ENCODE results near the gene OTOA. TPM values are rescaled to one million over a fixed set of nuclear protein-coding genes. Genes with fewer than 3 reads are reported as not detected.
"Not testable (repeated sequence)": the region's sequence is repeated elsewhere in the genome, so short reads cannot be mapped to it uniquely, and the experiment has no call there.

The OTOA gene
- polyA plus RNA-seq (2012; ENCODE audit: missing spikeins) = not detected

DNA sequence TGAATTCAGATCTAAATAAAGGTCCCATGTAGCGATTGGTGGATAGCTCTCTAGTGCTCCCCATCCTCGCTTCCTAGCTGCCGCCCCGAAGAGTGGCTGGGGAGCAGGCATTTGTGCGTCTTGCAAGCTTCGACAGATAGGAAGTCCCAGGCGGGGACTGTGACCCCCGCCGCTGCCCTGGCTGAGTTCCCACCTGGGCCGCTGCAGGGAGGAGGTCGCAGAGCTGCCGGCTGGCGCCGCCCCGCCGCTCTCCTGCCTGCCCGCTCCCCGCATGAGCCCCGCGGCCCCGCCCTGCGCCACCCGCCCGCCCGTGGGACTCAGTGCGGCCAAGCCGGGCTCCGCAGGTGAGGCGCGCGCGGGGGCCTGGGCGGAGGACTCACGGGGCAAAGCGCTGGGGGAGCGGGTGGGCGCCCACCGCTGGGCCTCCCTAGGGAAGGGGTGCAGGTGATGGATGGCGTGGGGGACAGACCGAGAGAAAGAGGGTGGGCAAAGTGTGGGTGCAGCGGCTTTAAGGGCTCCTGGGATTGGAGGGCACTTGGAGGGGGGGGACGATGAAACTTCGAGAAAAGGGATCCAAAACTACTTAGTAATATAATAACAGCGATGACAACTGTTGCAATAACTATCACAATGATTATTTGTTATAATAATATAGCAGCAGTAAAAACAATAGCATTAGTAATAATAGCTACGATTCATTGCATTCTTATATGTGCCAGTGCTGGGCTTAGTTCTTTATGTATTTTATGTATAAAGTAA lies at the start of gene OTOA:
TSS of gene OTOA (plus strand) at position 80 of the 759 bp plus-strand sequence. CDS start 14,547 bp downstream, outside the sequence.
- FAIRE-seq = no peak

DNA sequence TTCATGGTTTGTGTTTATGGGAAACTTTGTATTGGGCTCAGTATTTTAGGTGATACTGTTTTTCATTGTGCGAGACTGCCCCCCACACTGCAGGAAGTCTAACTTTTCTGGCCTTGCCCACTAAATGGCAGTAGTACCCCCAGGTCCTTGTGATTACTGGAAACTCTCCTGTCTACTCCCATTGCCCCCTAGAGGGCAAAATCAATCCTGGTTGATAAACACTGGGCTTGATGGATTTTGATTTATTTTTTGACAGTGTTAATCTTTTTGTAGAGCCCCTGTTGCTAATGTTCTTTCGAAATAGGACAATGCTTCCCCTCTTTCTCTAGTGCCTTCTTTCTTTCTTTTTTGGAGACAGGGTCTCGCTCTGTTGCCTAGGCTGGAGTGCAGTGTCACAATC lies 48.9 kb upstream of the OTOA start:
- no peak for FAIRE-seq
- DNase-seq (ENCODE audit: insufficient read length) = no peak
- TF ChIP-seq POLR2AphosphoS5 (IDR thresholded peaks at IDR 0.05; ENCODE audit: low read depth, low read length) = no peak

More for the DNA sequence above, at the start of gene OTOA:
- no peak for DNase-seq (ENCODE audit: insufficient read length)
- no peak for TF ChIP-seq POLR2A (IDR thresholded peaks at IDR 0.05; ENCODE audit: low read depth, low read length)
- TF ChIP-seq TAF1 (IDR thresholded peaks at IDR 0.05; ENCODE audit: borderline replicate concordance, low read depth, low read length) = no peak
- no peak for TF ChIP-seq POLR2AphosphoS5 (IDR thresholded peaks at IDR 0.05; ENCODE audit: low read depth, low read length)

DNA sequence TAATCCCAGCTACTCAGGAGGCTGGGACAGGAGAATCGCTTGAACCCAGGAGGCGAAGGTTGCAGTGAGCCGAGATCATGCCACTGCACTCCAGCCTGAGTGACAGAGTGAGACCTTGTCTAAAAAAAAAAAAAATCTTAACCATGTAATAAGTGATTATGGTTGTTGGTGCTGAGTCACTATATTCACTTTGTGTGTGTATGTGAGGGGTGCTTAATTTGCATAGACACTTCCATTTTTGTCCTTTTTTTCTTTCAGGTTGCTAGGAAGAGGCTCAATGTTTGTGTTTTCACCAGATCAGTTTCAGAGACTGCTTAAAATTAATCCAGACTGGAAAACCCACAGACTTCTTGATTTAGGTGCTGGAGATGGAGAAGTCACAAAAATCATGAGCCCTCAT lies 46.2 kb upstream of the OTOA start:
- DNase-seq (ENCODE audit: insufficient read length) (no peak), FAIRE-seq (no peak)
- TF ChIP-seq POLR2AphosphoS5 (IDR thresholded peaks at IDR 0.05; ENCODE audit: low read depth, low read length) (no peak), TAF1 (IDR thresholded peaks at IDR 0.05; ENCODE audit: borderline replicate concordance, low read depth, low read length) (no peak), POLR2A (IDR thresholded peaks at IDR 0.05; ENCODE audit: low read depth, low read length) (no peak)

DNA sequence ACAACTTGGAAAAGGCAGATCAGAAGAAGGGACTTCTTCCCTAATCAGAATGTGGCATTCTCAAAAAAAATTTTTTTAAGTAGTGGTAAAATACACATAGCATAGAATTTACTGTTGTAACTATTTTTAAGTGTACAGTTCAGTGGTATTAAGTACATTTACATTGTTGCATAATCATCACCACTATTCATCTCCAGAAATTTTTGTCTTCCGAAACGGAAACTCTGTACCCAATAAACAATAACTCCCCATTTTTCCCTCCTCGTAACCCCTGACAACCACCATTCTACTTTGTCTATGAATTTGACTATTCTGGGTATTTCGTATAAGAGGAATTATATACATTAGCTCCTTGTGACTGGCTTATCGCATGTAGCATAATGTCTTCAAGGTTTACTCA lies 45.5 kb upstream of the OTOA start:
- DNase-seq (ENCODE audit: insufficient read length) (no peak), FAIRE-seq (no peak)
- TF ChIP-seq POLR2A (IDR thresholded peaks at IDR 0.05; ENCODE audit: low read depth, low read length) = no peak
- no peak for TF ChIP-seq TAF1 (IDR thresholded peaks at IDR 0.05; ENCODE audit: borderline replicate concordance, low read depth, low read length)

DNA sequence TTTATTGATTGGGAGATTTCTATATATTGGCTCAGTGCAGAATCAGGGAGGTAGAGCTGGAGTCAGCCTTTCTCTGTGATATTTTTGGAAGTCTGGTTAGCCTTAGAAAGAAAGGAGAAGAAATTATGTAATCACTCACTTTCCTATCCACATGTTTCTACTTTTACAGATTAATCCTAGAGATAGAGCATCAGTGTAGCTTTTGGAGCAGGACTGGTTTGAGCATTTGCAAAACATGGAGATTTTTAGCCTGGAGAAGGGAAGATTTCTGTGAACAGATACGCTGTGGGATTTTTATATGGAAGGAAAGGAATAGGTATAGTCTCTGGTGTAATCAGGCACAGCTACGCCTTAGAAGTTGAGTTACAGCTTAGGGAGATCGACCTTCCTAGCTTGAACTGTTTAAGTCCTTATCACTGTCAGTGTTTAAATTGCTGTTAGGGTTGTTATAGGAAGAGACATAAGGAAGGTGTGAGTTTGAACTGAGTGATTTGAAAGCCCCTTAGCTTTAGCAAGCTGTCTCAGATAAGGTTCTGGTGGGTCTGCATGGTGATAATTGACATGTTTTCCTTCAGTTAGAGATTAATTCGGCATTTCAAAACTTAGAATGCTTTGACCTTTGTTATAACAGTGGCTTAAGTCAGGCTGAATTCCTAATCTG lies 43.9 kb upstream of the OTOA start:
- no peak for DNase-seq (ENCODE audit: insufficient read length)
- TF ChIP-seq TAF1 (IDR thresholded peaks at IDR 0.05; ENCODE audit: borderline replicate concordance, low read depth, low read length) = no peak
- no peak for TF ChIP-seq POLR2AphosphoS5 (IDR thresholded peaks at IDR 0.05; ENCODE audit: low read depth, low read length)
- no peak for TF ChIP-seq POLR2A (IDR thresholded peaks at IDR 0.05; ENCODE audit: low read depth, low read length)
- no peak for FAIRE-seq

DNA sequence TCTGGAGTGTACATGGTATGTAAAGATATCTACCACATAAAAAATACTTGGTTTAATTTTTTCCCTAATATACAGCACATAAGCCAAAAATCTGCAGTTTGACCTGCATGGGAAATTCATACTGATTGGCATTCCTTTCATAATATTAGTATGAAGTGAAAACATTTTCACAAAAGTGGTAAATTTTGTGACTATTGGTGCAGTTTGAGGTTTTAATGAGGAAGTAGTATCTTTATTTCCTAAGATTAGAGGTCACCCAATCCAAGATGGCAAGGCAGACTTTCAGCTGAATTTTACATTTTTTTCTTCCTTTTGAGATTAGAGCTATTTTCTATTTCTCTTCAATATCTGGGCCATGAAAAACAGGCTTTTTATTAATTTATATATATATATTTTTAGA lies 43.2 kb upstream of the OTOA start:
- FAIRE-seq (no peak), DNase-seq (ENCODE audit: insufficient read length) (no peak)
- TF ChIP-seq TAF1 (IDR thresholded peaks at IDR 0.05; ENCODE audit: borderline replicate concordance, low read depth, low read length) = no peak
- TF ChIP-seq POLR2AphosphoS5 (IDR thresholded peaks at IDR 0.05; ENCODE audit: low read depth, low read length) = no peak
- TF ChIP-seq POLR2A (IDR thresholded peaks at IDR 0.05; ENCODE audit: low read depth, low read length) = no peak

DNA sequence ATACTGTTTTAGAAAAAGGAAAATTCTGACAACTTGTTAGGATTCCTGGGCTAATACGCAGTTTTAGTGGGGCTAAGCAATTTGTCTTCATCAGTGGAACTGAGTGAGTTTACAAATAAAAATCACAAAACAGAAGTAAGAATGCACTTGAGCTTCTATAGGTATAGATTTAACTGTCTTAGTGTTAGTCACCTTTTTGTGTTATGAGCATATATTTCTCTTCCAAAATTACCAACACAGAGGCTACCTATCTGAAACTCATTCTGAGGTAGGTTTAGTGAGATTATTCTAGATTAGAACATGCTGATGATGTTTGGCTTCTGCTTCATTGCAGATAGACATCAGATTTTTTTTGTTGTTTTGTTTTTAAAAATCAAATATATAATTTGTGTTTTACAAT lies 41.2 kb upstream of the OTOA start:
- TF ChIP-seq POLR2AphosphoS5 (IDR thresholded peaks at IDR 0.05; ENCODE audit: low read depth, low read length) = no peak
- no peak for TF ChIP-seq POLR2A (IDR thresholded peaks at IDR 0.05; ENCODE audit: low read depth, low read length)
- TF ChIP-seq TAF1 (IDR thresholded peaks at IDR 0.05; ENCODE audit: borderline replicate concordance, low read depth, low read length) = no peak
- DNase-seq (ENCODE audit: insufficient read length) = no peak
- no peak for FAIRE-seq

DNA sequence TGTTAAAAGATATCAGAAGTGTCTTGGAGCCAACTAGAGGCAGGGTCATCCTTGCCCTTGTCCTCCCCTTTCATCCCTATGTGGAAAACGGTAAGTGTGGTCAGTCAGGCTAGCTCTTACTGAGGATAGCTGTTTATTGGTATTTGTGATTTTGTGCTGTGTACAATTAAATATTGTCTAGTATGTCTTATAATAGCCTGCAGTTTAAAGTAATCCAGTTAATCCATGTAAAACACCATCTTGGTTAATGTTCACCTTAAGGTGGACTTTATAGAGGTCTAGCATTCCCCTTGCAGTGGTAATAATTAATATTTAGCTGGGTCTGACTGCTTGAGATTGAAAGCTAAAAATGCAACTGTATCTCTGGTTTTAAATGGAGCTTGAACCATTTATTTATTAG lies 38.7 kb upstream of the OTOA start:
- DNase-seq (ENCODE audit: insufficient read length) (no peak), FAIRE-seq (no peak)
- TF ChIP-seq TAF1 (IDR thresholded peaks at IDR 0.05; ENCODE audit: borderline replicate concordance, low read depth, low read length) (no peak), POLR2AphosphoS5 (IDR thresholded peaks at IDR 0.05; ENCODE audit: low read depth, low read length) (no peak), POLR2A (IDR thresholded peaks at IDR 0.05; ENCODE audit: low read depth, low read length) (no peak)

DNA sequence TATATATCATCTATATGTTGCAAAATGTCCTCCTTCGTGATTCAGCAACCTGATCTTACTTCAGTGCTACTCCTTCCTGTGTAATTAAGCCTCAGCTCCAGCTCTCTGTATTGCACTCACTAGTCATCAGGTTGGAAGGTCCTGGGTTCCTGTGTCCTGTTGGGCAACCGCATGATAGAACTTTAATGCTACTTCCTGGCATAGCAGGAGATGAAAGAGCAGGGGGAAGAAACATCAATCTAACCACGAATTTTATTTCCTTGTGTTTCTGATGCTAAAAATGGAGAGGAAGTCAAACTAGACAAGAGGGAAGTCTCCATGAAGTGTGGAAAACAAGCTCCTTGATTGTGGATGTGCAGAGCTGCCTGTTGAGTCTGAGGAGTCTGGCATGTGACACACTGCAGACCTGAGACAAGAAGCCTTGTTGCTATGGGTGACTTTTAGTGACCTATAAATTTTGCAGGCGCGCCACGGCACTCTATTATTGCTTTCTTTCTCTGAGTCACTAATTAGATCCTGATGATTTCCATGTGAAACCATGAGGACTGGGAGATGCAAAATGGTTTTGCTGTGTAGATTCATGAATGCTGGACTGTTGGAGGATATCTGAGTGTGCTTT lies 37.0 kb upstream of the OTOA start:
- TF ChIP-seq POLR2A (IDR thresholded peaks at IDR 0.05; ENCODE audit: low read depth, low read length) = no peak
- TF ChIP-seq TAF1 (IDR thresholded peaks at IDR 0.05; ENCODE audit: borderline replicate concordance, low read depth, low read length) = no peak
- no peak for TF ChIP-seq POLR2AphosphoS5 (IDR thresholded peaks at IDR 0.05; ENCODE audit: low read depth, low read length)
- no peak for DNase-seq (ENCODE audit: insufficient read length)
- FAIRE-seq = no peak

DNA sequence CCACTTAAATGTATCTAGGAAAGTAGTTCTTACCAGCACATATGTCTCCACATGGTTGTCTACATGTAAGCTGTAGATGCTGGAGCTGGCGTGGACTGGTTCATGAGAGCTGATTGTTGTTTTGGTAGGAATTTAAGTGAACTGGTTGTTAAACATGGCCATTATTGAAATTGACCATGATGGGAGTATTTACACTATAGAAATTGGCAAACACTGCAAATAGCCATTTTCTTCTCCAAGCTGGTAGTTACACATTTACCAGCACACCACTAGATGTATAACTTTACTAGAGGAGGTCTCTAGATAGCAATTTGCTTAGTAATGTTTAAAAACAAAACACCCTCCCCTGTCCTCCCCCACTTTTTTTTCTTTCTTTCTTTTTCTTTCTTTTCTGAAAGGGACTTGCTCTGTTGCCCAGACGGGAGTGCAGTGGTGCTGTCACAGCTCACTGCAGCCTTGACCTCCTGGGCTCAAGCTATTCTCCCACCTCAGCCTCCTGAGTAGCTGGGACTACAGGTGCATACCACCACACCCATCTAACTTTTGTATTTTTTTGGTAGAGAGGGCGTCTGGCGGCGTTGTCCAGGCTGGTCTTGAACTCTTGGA lies 35.5 kb upstream of the OTOA start:
- FAIRE-seq (no peak), DNase-seq (ENCODE audit: insufficient read length) (no peak)
- no peak for TF ChIP-seq TAF1 (IDR thresholded peaks at IDR 0.05; ENCODE audit: borderline replicate concordance, low read depth, low read length)
- no peak for TF ChIP-seq POLR2A (IDR thresholded peaks at IDR 0.05; ENCODE audit: low read depth, low read length)
- no peak for TF ChIP-seq POLR2AphosphoS5 (IDR thresholded peaks at IDR 0.05; ENCODE audit: low read depth, low read length)

DNA sequence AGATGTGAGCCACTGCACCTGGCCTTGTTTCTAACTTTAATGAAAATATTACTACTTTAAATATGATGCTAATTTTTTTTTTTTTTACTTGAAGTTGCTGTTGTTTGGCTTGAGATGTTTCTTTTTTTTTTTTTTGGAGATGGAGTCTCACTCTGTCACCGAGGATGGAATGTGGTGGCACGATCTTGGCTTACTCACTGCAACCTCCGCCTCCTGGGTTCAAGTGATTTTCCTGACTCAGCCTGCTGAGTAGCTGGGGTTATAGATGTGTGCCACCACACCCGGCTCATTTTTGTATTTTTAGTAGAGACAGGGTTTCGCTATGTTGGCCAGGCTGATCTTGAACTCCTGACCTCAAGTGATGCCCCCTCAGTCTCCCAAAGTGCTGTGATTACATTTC lies 35.0 kb upstream of the OTOA start:
- no peak for DNase-seq (ENCODE audit: insufficient read length)

DNA sequence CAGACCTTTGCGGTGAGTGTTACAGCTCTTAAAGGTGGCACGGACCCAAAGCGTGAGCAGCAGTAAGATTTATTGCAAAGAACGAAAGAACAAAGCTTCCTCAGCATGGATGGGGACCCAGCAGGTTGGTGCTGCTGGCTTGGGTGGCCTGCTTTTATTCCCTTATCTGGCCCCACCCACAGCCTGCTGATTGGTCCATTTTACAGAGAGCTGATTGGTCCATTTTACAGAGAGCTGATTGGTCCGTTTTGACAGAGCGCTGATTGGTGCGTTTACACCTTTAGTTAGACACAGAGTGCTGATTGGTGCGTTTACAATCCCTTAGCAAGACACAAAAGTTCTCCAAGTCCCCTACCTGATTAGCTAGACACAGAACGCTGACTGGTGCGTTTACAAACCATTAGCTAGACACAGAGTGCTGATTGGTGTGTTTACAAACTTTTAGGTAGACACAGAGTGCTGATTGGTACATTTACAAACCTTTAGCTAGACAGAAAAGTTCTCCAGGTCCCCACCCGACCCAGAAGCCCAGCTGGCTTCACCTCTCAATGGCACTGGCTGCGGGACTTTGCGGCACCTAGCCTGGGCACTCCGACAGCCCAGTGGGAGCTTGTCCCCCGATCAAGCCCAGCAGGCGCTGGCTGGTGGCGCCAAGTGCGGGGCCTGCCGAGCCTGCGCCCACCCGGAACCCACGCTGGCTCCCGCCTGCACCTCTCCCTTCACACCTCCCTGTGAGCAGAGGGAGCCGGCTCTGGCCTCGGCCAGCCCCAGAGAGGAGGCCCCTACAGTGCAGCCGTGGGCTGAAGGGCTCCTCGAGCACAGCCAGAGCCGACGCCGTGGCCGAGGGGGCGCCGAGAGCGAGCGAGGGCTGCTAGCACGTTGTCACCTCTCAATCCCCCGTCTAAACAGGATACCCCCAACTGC lies 33.9 kb upstream of the OTOA start:
- DNase-seq (ENCODE audit: insufficient read length); FAIRE-seq: not testable (repeated sequence)

More for the DNA sequence above, 35.0 kb upstream of the OTOA start:
- TF ChIP-seq TAF1 (IDR thresholded peaks at IDR 0.05; ENCODE audit: borderline replicate concordance, low read depth, low read length) (no peak), POLR2AphosphoS5 (IDR thresholded peaks at IDR 0.05; ENCODE audit: low read depth, low read length) (no peak), POLR2A (IDR thresholded peaks at IDR 0.05; ENCODE audit: low read depth, low read length) (no peak)
- no peak for FAIRE-seq

DNA sequence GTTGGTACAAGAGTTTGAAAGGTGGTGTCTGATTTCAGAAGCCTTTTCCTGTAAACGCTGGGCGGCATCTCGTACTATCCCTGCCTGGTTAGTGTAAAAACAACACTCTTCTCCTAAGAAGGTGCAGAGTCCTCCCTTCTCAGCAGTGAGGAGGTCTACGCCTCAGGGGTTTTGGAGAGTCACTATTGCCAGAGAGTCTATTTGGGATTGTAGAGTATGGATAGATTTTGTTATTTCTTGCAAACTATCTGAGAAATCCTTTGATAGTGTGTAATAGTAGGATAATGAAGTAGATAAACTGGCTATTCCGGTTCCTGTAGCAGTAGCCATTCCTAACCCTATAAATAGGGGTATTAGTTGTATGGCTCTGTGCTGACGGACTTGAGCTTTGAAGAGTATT lies 32.9 kb upstream of the OTOA start:
- not testable (repeated sequence) for DNase-seq (ENCODE audit: insufficient read length); FAIRE-seq

DNA sequence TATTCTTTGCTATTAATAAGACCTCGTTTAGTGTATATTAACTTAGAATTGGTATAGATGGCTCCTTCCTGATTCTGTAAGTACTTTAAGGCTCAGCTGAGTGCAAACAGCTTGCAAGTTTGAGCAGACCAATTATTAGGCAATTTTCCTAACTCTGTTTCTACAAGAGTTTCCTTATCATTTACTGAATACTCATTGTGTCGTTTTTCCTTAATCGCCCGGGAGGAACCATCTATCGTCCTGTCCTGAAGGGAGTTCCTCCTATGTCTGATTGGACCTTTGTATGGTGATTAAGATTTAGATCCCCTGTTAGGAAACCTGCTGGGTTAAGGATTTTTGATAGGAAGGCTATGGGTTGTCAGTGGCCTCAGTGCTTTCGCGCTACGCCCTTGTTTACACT lies 32.4 kb upstream of the OTOA start:
- DNase-seq (ENCODE audit: insufficient read length); FAIRE-seq: not testable (repeated sequence)

DNA sequence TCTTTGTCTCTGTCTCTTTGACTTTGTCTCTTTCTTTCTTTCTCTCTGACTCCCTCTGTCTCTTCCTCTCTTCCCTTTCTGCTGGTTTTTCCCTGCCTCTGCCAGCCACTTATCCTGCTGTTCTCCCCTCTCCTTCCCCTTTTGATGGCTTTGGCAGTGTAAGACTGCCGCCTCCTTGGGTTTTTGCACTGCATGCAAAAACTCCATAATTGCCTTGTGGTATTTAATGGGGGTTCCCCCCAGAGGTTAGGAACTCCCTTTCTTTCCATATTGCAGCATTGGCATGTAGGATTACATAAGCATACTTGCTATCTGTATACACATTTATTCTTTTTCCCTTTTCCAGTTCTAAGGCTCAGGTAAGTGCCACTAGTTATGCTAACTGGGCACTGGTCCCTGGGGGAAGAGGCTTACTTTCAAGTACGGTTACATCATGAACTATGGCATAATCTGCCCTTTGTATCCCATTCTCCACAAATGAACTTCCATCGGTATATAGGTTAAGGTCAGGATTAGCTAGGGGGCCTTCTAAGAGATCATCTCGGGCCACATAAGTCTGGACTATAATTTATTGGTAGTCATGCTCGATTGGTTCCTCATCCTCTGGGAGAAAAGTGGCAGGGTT lies 31.7 kb upstream of the OTOA start:
- not testable (repeated sequence) for DNase-seq (ENCODE audit: insufficient read length); FAIRE-seq
